Upper lobe of right lung (tissue), 1 donor: ENCODE measurements around the gene METTL23. TPM values are rescaled to one million over a fixed set of nuclear protein-coding genes. Genes with fewer than 3 reads are reported as not detected.

Experiments
- ATAC-seq: fragments of 200-7000 bp; cut with Tn5 transposase; one replicate; pipeline ENCODE4 v1.9.1; 2020; ENCODE audit warnings: mild to moderate bottlenecking, moderate library complexity
- DNase-seq: peaks from one replicate; pipeline ENCODE4 v3.0.0-alpha.2; 2020
- H3K27ac ChIP-seq: fragments of 200-600 bp; one replicate; pipeline ENCODE4 v1.8.0; 2022
- H3K27me3 ChIP-seq: fragments of 200-600 bp; one replicate; pipeline ENCODE4 v1.8.0; 2022; ENCODE audit warnings: mild to moderate bottlenecking
- H3K36me3 ChIP-seq: fragments of 200-600 bp; one replicate; pipeline ENCODE4 v1.8.0; 2022
- H3K4me1 ChIP-seq: fragments of 200-600 bp; one replicate; pipeline ENCODE4 v1.8.0; 2022
- H3K4me3 ChIP-seq: fragments of 200-600 bp; one replicate; pipeline ENCODE4 v1.8.0; 2022; ENCODE audit warnings: mild to moderate bottlenecking
- H3K9me3 ChIP-seq: fragments of 200-600 bp; one replicate; pipeline ENCODE4 v1.8.0; 2022
- CTCF ChIP-seq: fragments of 200-600 bp; IDR thresholded peaks from one replicate; pipeline ENCODE4 v1.8.0; 2022; ENCODE audit warnings: antibody characterized with exemption
- intact Hi-C: fragments of 100-400 bp; cut with DNase I; formaldehyde crosslinking; loops from one replicate; pipeline ENCODE4 v1.11.0; 2022
- total RNA-seq: library from RNA; stranded (reverse); fragmentation: NEBNext Ultra II Directional; extraction: Animal tissue kit (Norgen Biotek cat#: 25700); gene quantifications from one replicate; pipeline ENCODE4 v1.2.1, GENCODE V29; 2021
- donor health status: DM: no; HTN: yes; CAD: no; lungs with severe emphysema.

Gene METTL23
- total RNA-seq, 1 donor from 2014 or later: 31.6 TPM

- Histone ChIP-seq H3K4me3 (no peak overlapping the region), H3K36me3 (peaks cover 40% of the 10 kb centered on the region), H3K4me1 (no peaks in the 10 kb centered on the region), H3K27me3 (no peaks in the 10 kb centered on the region), H3K27ac (no peak overlapping the region), H3K9me3 (no peaks in the 10 kb centered on the region)
- DNase-seq (no peak), ATAC-seq (peak; percentile 57)
- TF ChIP-seq CTCF: no peak
- intact Hi-C loops: no loop called here
Observed at GRCh38 chr17:76747716-76748363, 21.2 kb downstream of the METTL23 start.

- DNase-seq: no peak
- no peak for TF ChIP-seq CTCF
- no peak for ATAC-seq
- no peak overlapping the region for H3K27ac ChIP-seq
- H3K4me3 ChIP-seq: no peak overlapping the region
- no peaks in the 10 kb centered on the region for H3K27me3 ChIP-seq
- intact Hi-C loops: no loop called here
- no peaks in the 10 kb centered on the region for H3K4me1 ChIP-seq
- H3K9me3 ChIP-seq: no peaks in the 10 kb centered on the region
- peaks cover 35% of the 10 kb centered on the region for H3K36me3 ChIP-seq
Observed at GRCh38 chr17:76748657-76749056, 22.0 kb downstream of the METTL23 start.

- H3K27me3 ChIP-seq: no peaks in the 10 kb centered on the region
- no peaks in the 10 kb centered on the region for H3K4me1 ChIP-seq
- TF ChIP-seq CTCF: no peak
- H3K4me3 ChIP-seq: no peak overlapping the region
- intact Hi-C loops: no loop called here
- ATAC-seq: no peak
- DNase-seq: no peak
- no peaks in the 10 kb centered on the region for H3K9me3 ChIP-seq
- H3K36me3 ChIP-seq: peaks cover 31% of the 10 kb centered on the region
- no peak overlapping the region for H3K27ac ChIP-seq
Observed at GRCh38 chr17:76751416-76751993, 24.9 kb downstream of the METTL23 start.

GRCh38 chr17:76752006-76752405 lies 25.4 kb downstream of the METTL23 start:
- no peaks in the 10 kb centered on the region for H3K27me3 ChIP-seq
- ATAC-seq (no peak), DNase-seq (no peak)
- intact Hi-C loops: no loop called here
- H3K27ac ChIP-seq: no peak overlapping the region
- H3K4me3 ChIP-seq: no peak overlapping the region
- no peaks in the 10 kb centered on the region for H3K9me3 ChIP-seq
- no peaks in the 10 kb centered on the region for H3K4me1 ChIP-seq
- TF ChIP-seq CTCF: no peak
- peaks cover 31% of the 10 kb centered on the region for H3K36me3 ChIP-seq

GRCh38 chr17:76753061-76753961 lies 26.7 kb downstream of the METTL23 start:
- H3K27ac ChIP-seq: peak overlapping the region; percentile 0
- TF ChIP-seq CTCF: no peak
- ATAC-seq (no peak), DNase-seq (no peak)
- intact Hi-C loops: no loop called here
- H3K4me1 ChIP-seq: no peaks in the 10 kb centered on the region
- H3K4me3 ChIP-seq: no peak overlapping the region
- H3K27me3 ChIP-seq: no peaks in the 10 kb centered on the region
- no peaks in the 10 kb centered on the region for H3K9me3 ChIP-seq
- H3K36me3 ChIP-seq: peaks cover 33% of the 10 kb centered on the region
